DND-41 (cell line): ENCODE measurements around the gene INSM1.

ENCODE experiments used
- EZH2 ChIP-seq: IDR thresholded peaks from 3 replicates; pipeline ENCODE4 v1.6.1; 2012; ENCODE audit warnings: borderline replicate concordance, low read depth, mild to moderate bottlenecking, moderate library complexity, low read length, inconsistent platforms; ENCODE audit not compliant: severe bottlenecking
- TF ChIP-seq, protein P1 (sequence below): IDR thresholded peaks from 2 replicates; pipeline ENCODE4 v1.5.1; 2012; ENCODE audit warnings: borderline replicate concordance, low read length, moderate library complexity, mild to moderate bottlenecking; ENCODE audit not compliant: poor library complexity, severe bottlenecking; ENCODE audit errors: extremely low read depth

DNA sequence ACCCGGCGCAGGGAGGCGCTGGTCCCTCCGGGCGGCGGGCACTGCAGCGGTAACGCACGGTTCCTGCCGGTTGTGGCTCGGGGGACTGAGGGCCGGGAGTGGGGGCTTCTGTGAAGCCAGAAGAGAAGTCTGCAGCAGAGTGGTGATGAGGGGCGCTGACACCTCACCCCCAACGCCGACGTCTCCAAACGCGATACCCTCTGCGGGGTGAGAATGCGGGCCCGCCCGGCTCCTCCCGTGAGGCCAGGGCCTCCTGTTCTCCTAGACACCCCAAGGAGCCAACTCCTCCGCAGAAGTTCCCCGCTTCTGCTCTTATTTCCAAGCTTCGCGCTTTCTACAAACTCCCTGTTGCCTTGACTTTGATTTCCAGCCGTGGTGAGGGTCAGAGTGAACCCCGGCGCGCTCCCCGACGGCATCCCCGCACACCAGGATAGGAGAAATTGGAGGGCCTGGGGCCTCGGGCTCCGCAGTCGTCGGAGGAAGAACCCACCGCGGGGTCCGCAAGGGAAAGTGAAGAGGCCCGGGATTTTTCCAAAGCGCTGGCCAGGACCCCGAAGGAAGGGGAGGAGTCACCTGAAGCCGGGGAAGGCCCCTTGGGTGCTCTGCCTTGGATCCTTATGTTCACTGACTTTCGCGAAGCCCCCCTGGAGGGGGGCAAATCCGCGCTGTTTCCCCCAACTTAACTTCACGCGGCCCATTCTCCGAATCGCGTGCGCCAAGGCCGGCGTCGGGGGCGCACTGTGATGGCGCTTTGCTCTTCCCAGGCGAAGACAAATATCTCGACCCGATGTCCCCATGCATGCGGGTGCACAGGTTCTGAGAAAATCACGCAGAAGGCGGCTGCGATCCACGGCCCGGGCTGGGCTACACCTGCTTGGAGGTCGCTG, 3.1 kb upstream of the INSM1 start:
- TF ChIP-seq, protein P1, sequence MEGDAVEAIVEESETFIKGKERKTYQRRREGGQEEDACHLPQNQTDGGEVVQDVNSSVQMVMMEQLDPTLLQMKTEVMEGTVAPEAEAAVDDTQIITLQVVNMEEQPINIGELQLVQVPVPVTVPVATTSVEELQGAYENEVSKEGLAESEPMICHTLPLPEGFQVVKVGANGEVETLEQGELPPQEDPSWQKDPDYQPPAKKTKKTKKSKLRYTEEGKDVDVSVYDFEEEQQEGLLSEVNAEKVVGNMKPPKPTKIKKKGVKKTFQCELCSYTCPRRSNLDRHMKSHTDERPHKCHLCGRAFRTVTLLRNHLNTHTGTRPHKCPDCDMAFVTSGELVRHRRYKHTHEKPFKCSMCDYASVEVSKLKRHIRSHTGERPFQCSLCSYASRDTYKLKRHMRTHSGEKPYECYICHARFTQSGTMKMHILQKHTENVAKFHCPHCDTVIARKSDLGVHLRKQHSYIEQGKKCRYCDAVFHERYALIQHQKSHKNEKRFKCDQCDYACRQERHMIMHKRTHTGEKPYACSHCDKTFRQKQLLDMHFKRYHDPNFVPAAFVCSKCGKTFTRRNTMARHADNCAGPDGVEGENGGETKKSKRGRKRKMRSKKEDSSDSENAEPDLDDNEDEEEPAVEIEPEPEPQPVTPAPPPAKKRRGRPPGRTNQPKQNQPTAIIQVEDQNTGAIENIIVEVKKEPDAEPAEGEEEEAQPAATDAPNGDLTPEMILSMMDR = no peak
- TF ChIP-seq EZH2 = no peak
